Mesothelial cell of epicardium (in vitro differentiated cells): ENCODE data around the gene SGSM2. TPM values are rescaled to one million over a fixed set of nuclear protein-coding genes. Genes with fewer than 3 reads are reported as not detected.

Source experiments
- DNase-seq, 2 experiments: peaks; one replicate each; pipeline ENCODE4 v3.0.0; 2021; ENCODE audit warnings: low spot score in 2 of 2; ENCODE audit not compliant: unreplicated experiment in 2 of 2
- H3K27ac Mint-ChIP-seq: 2 replicates; pipeline ENCODE4 v1.8.0; 2021; ENCODE audit warnings: mixed read lengths
- H3K27me3 Mint-ChIP-seq: 2 replicates; pipeline ENCODE4 v1.8.0; 2021; ENCODE audit warnings: low read depth, mixed read lengths
- H3K36me3 Mint-ChIP-seq: 2 replicates; pipeline ENCODE4 v1.8.0; 2021; ENCODE audit warnings: mixed read lengths
- H3K4me1 Mint-ChIP-seq: 2 replicates; pipeline ENCODE4 v1.8.0; 2021; ENCODE audit warnings: mixed read lengths
- H3K4me3 Mint-ChIP-seq: 2 replicates; pipeline ENCODE4 v1.8.0; 2021; ENCODE audit warnings: mild to moderate bottlenecking, moderate library complexity, mixed read lengths
- H3K9me3 Mint-ChIP-seq: 2 replicates; pipeline ENCODE4 v1.8.0; 2021; ENCODE audit warnings: mixed read lengths
- CTCF ChIP-seq: fragments of 200-600 bp; sonication (generic); IDR thresholded peaks from one replicate; pipeline ENCODE4 v1.5.0; 2021; ENCODE audit warnings: antibody characterized with exemption; ENCODE audit not compliant: unreplicated experiment
- total RNA-seq: library from RNA; stranded (reverse); gene quantifications from 3 replicates; pipeline ENCODE4 v1.2.1, GENCODE V29; 2021

The SGSM2 gene
- total RNA-seq, 1 donor from 2014 or later, result 79.2 TPM

GRCh38 chr17:2364763-2365116 lies 27.4 kb downstream of the SGSM2 start:
- Mint-ChIP-seq H3K36me3 (peaks cover 6% of the 10 kb centered on the region), H3K4me3 (no peak overlapping the region), H3K9me3 (no peaks in the 10 kb centered on the region), H3K4me1 (no peaks in the 10 kb centered on the region), H3K27ac (no peak overlapping the region), H3K27me3 (no peaks in the 10 kb centered on the region)
- TF ChIP-seq CTCF, result no peak
- no peak for DNase-seq

GRCh38 chr17:2365132-2365531 lies 27.8 kb downstream of the SGSM2 start:
- no peak overlapping the region for H3K4me3 Mint-ChIP-seq
- H3K9me3 Mint-ChIP-seq, result no peaks in the 10 kb centered on the region
- no peaks in the 10 kb centered on the region for H3K4me1 Mint-ChIP-seq
- H3K27me3 Mint-ChIP-seq, result no peaks in the 10 kb centered on the region
- peaks cover 6% of the 10 kb centered on the region for H3K36me3 Mint-ChIP-seq
- no peak overlapping the region for H3K27ac Mint-ChIP-seq
- DNase-seq, result no peak
- no peak for TF ChIP-seq CTCF

- no peak for DNase-seq
- Mint-ChIP-seq H3K4me1 (no peaks in the 10 kb centered on the region), H3K27me3 (no peaks in the 10 kb centered on the region), H3K36me3 (peaks cover 6% of the 10 kb centered on the region), H3K27ac (no peak overlapping the region), H3K4me3 (no peak overlapping the region), H3K9me3 (no peaks in the 10 kb centered on the region)
- TF ChIP-seq CTCF, result no peak
These were observed 29.6 kb downstream of the SGSM2 start for GRCh38 chr17:2366747-2367494.

GRCh38 chr17:2368359-2368758 lies 31.1 kb downstream of the SGSM2 start:
- Mint-ChIP-seq H3K27ac (no peak overlapping the region), H3K27me3 (no peaks in the 10 kb centered on the region), H3K9me3 (no peaks in the 10 kb centered on the region), H3K4me3 (no peak overlapping the region), H3K4me1 (no peaks in the 10 kb centered on the region), H3K36me3 (peaks cover 2% of the 10 kb centered on the region)
- no peak for TF ChIP-seq CTCF
- no peak for DNase-seq

- H3K9me3 Mint-ChIP-seq, result no peaks in the 10 kb centered on the region
- H3K4me1 Mint-ChIP-seq, result no peaks in the 10 kb centered on the region
- DNase-seq, result no peak
- no peak overlapping the region for H3K27ac Mint-ChIP-seq
- no peak overlapping the region for H3K4me3 Mint-ChIP-seq
- H3K36me3 Mint-ChIP-seq, result peaks cover 2% of the 10 kb centered on the region
- TF ChIP-seq CTCF, result no peak
- H3K27me3 Mint-ChIP-seq, result no peaks in the 10 kb centered on the region
These were observed 31.7 kb downstream of the SGSM2 start for GRCh38 chr17:2369039-2369438.
